ENCODE data around the gene ZNF148.

GRCh38 chr3:125367403-125368230 lies 7.5 kb downstream of the ZNF148 start:
- no peak for TF ChIP-seq CTCF (IDR thresholded peaks at IDR 0.05)
- TF ChIP-seq POLR2A (IDR thresholded peaks at IDR 0.05): no peak
